ENCODE measurements around the gene SOX30. TPM values are rescaled to one million over a fixed set of nuclear protein-coding genes. Genes with fewer than 3 reads are reported as not detected.
"Not testable (repeated sequence)": the region's sequence is repeated elsewhere in the genome, so short reads cannot be mapped to it uniquely, and the experiment has no call there.

Gene SOX30
- total and polyA plus RNA-seq, 4 donors, result under 0.01 to 0.21 TPM; not detected in 2

DNA sequence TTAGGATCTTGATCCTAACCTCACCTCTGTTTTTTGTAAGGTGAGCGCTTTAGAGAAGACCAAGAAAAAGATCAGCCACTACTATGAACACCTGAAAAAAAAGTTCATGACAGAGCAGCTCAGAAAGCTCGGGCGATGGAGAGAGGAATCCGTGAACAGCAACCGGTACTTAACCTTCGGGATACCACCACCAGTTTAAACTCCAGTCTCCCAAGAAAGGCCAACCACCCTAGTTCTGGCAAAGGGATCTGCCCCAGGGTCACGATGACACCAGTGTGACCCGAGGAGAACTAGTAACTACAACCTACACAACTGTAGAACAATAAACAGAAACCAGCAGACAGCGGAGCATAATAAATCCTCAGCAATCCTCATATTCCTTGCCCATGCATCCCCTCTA, 27.6 kb upstream of the SOX30 start (continued):
- TF ChIP-seq, protein P1, sequence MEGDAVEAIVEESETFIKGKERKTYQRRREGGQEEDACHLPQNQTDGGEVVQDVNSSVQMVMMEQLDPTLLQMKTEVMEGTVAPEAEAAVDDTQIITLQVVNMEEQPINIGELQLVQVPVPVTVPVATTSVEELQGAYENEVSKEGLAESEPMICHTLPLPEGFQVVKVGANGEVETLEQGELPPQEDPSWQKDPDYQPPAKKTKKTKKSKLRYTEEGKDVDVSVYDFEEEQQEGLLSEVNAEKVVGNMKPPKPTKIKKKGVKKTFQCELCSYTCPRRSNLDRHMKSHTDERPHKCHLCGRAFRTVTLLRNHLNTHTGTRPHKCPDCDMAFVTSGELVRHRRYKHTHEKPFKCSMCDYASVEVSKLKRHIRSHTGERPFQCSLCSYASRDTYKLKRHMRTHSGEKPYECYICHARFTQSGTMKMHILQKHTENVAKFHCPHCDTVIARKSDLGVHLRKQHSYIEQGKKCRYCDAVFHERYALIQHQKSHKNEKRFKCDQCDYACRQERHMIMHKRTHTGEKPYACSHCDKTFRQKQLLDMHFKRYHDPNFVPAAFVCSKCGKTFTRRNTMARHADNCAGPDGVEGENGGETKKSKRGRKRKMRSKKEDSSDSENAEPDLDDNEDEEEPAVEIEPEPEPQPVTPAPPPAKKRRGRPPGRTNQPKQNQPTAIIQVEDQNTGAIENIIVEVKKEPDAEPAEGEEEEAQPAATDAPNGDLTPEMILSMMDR (IDR thresholded peaks at IDR 0.05; ENCODE audit: low read depth, low read length, missing input control), result no peak

DNA sequence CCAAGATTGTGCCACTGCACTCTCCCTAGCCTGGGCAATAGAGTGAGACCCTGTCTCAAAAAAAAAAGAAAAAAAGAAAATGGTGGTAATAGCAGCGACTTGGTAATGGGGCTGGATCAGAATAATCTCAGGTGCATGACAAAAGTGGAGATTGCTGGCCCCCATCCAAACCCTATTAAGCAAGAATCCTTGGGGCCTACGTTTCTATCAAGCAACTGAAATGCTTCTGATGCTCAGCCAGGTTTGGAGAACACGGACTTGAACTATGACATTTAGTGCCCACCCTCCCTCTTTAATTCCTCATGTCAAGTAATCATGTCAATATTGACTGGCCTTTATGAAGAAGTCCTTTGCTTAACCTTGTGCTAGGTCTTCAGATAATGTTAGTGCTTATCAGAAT, 25.7 kb upstream of the SOX30 start:
- TF ChIP-seq GABPA (IDR thresholded peaks at IDR 0.05 in 1 of 2, conservative IDR thresholded peaks at IDR 0.05 in 1 of 2), result no peak
- TF ChIP-seq, protein P2, sequence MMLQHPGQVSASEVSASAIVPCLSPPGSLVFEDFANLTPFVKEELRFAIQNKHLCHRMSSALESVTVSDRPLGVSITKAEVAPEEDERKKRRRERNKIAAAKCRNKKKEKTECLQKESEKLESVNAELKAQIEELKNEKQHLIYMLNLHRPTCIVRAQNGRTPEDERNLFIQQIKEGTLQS (IDR thresholded peaks at IDR 0.05), result no peak
- no peak for TF ChIP-seq FOXA2 (IDR thresholded peaks at IDR 0.05)
- TF ChIP-seq, protein P3, sequence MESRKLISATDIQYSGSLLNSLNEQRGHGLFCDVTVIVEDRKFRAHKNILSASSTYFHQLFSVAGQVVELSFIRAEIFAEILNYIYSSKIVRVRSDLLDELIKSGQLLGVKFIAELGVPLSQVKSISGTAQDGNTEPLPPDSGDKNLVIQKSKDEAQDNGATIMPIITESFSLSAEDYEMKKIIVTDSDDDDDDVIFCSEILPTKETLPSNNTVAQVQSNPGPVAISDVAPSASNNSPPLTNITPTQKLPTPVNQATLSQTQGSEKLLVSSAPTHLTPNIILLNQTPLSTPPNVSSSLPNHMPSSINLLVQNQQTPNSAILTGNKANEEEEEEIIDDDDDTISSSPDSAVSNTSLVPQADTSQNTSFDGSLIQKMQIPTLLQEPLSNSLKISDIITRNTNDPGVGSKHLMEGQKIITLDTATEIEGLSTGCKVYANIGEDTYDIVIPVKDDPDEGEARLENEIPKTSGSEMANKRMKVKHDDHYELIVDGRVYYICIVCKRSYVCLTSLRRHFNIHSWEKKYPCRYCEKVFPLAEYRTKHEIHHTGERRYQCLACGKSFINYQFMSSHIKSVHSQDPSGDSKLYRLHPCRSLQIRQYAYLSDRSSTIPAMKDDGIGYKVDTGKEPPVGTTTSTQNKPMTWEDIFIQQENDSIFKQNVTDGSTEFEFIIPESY (IDR thresholded peaks at IDR 0.05), result no peak
- TF ChIP-seq, protein P1 (IDR thresholded peaks at IDR 0.05; ENCODE audit: low read depth, low read length, missing input control), result no peak
- TF ChIP-seq SP1 (IDR thresholded peaks at IDR 0.05), result no peak
- no peak for TF ChIP-seq HNF4G (IDR thresholded peaks at IDR 0.05)
- no peak for TF ChIP-seq JUND (IDR thresholded peaks at IDR 0.05)
- TF ChIP-seq, protein P4, sequence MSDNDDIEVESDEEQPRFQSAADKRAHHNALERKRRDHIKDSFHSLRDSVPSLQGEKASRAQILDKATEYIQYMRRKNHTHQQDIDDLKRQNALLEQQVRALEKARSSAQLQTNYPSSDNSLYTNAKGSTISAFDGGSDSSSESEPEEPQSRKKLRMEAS (IDR thresholded peaks at IDR 0.05), result no peak
- no peak for TF ChIP-seq RXRA (IDR thresholded peaks at IDR 0.05)
- TF ChIP-seq, protein P5, sequence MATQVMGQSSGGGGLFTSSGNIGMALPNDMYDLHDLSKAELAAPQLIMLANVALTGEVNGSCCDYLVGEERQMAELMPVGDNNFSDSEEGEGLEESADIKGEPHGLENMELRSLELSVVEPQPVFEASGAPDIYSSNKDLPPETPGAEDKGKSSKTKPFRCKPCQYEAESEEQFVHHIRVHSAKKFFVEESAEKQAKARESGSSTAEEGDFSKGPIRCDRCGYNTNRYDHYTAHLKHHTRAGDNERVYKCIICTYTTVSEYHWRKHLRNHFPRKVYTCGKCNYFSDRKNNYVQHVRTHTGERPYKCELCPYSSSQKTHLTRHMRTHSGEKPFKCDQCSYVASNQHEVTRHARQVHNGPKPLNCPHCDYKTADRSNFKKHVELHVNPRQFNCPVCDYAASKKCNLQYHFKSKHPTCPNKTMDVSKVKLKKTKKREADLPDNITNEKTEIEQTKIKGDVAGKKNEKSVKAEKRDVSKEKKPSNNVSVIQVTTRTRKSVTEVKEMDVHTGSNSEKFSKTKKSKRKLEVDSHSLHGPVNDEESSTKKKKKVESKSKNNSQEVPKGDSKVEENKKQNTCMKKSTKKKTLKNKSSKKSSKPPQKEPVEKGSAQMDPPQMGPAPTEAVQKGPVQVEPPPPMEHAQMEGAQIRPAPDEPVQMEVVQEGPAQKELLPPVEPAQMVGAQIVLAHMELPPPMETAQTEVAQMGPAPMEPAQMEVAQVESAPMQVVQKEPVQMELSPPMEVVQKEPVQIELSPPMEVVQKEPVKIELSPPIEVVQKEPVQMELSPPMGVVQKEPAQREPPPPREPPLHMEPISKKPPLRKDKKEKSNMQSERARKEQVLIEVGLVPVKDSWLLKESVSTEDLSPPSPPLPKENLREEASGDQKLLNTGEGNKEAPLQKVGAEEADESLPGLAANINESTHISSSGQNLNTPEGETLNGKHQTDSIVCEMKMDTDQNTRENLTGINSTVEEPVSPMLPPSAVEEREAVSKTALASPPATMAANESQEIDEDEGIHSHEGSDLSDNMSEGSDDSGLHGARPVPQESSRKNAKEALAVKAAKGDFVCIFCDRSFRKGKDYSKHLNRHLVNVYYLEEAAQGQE (IDR thresholded peaks at IDR 0.05), result no peak
- TF ChIP-seq EGR1 (IDR thresholded peaks at IDR 0.05; ENCODE audit: low read depth in 2 of 2), result no peak
- no peak for TF ChIP-seq RAD21 (IDR thresholded peaks at IDR 0.05)
- TF ChIP-seq YY1 (IDR thresholded peaks at IDR 0.05), result no peak
- no peak for TF ChIP-seq FOXA1 (IDR thresholded peaks at IDR 0.05)
- TF ChIP-seq NR2F2 (IDR thresholded peaks at IDR 0.05), result no peak
- TF ChIP-seq HNF4A (conservative IDR thresholded peaks at IDR 0.05), result no peak
- no peak for TF ChIP-seq TAF1 (conservative IDR thresholded peaks at IDR 0.05)
- DNase-seq (ENCODE audit: low spot score), result no peak
- H3K9ac ChIP-seq (ENCODE audit: low read depth in 1 of 2, low read length in 2 of 2), result no peak overlapping the region
- no peak overlapping the region for H3K27ac ChIP-seq (ENCODE audit: low read depth in 1 of 2, low read length in 2 of 2)
- H3K27me3 ChIP-seq (ENCODE audit: control insufficient read depth in 4 of 4, insufficient read depth in 4 of 4, low read length in 3 of 4), result no peaks in the 10 kb centered on the region
- H3K36me3 ChIP-seq (ENCODE audit: control insufficient read depth in 4 of 4, insufficient read depth in 3 of 4, low read depth in 1 of 4, low read length in 3 of 4), result no peaks in the 10 kb centered on the region
- H3K4me1 ChIP-seq (ENCODE audit: control insufficient read depth in 4 of 4, insufficient read depth in 4 of 4, low read length in 3 of 4), result no peaks in the 10 kb centered on the region
- no peaks in the 10 kb centered on the region for H3K9me3 ChIP-seq (ENCODE audit: control insufficient read depth in 4 of 4, low read length in 3 of 4)
- no peak overlapping the region for H3K4me3 ChIP-seq (ENCODE audit: low read depth in 1 of 3, low read length in 3 of 3)
- whole genome bisulfite sequencing, result 64% methylated on average over 3 of the region's 3 CpGs

DNA sequence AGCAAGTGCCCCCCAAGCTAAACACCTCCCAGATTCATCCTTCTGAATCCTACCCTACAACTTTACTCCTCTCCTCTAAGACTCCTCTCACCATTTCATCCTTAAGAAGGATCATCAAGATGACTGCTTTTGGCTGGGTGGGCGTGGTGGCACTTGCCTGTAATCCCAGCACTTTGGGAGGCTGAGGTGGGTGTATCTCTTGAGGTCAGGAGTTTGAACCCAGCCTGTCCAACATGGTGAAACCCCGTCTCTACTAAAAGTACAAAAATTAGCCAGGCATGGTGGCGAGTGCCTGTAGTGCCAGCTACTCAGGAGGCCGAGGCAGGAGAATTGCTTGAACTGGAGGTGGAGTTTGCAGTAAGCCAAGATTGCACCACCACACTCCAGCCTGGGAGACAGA, 22.1 kb upstream of the SOX30 start:
- not testable (repeated sequence) for H3K9me3 ChIP-seq (ENCODE audit: control insufficient read depth in 4 of 4, low read length in 3 of 4); H3K36me3 ChIP-seq (ENCODE audit: control insufficient read depth in 4 of 4, insufficient read depth in 3 of 4, low read depth in 1 of 4, low read length in 3 of 4); DNase-seq (ENCODE audit: low spot score); H3K27ac ChIP-seq (ENCODE audit: low read depth in 1 of 2, low read length in 2 of 2); H3K4me3 ChIP-seq (ENCODE audit: low read depth in 1 of 3, low read length in 3 of 3); H3K9ac ChIP-seq (ENCODE audit: low read depth in 1 of 2, low read length in 2 of 2); H3K27me3 ChIP-seq (ENCODE audit: control insufficient read depth in 4 of 4, insufficient read depth in 4 of 4, low read length in 3 of 4)
- peaks cover 2 to 12% (median 9%) of the 10 kb centered on the region in 4 donors for H3K4me1 ChIP-seq (ENCODE audit: control insufficient read depth in 4 of 4, insufficient read depth in 4 of 4, low read length in 3 of 4)
- 92% methylated on average over 4 of the region's 4 CpGs for WGBS

All from liver (tissue), 9 donors.